Right lobe of liver (tissue), 6 donors: ENCODE measurements around the gene KAT6B. TPM values are rescaled to one million over a fixed set of nuclear protein-coding genes. Genes with fewer than 3 reads are reported as not detected.

Experiments
- ATAC-seq, 4 donors: fragments of 200-7000 bp; cut with Tn5 transposase; one replicate each; pipeline ENCODE4 v1.9.1; 2020; ENCODE audit warnings: mild to moderate bottlenecking in 4 of 4, moderate library complexity in 4 of 4
- DNase-seq, 3 donors: peaks; one replicate each; pipeline ENCODE4 v3.0.0-alpha.2; 2020
- H3K27ac ChIP-seq, 3 donors: fragments of 200-600 bp; one replicate each; pipeline ENCODE4 v1.8.0; 2022
- H3K27me3 ChIP-seq, 2 donors: fragments of 200-600 bp; one replicate each; pipeline ENCODE4 v1.8.0; 2022
- H3K36me3 ChIP-seq, 4 donors: fragments of 200-600 bp; sonication (generic) in 1 of 4; one replicate each; pipeline versions ENCODE4 v1.5.1 to v1.8.0; 2017 to 2022; ENCODE audit warnings: control low read depth in 1 of 4
- H3K4me1 ChIP-seq, 4 donors: fragments of 200-600 bp; sonication (generic) in 1 of 4; one replicate each; pipeline versions ENCODE4 v1.5.1 to v1.8.0; 2017 to 2022; ENCODE audit warnings: control low read depth in 1 of 4
- H3K4me3 ChIP-seq, 3 donors: fragments of 200-600 bp; one replicate each; pipeline ENCODE4 v1.8.0; 2022
- H3K9me3 ChIP-seq, 4 donors: fragments of 200-600 bp; sonication (generic) in 1 of 4; one replicate each; pipeline versions ENCODE4 v1.5.1 to v1.8.0; 2017 to 2022; ENCODE audit warnings: control low read depth in 1 of 4
- POLR2A ChIP-seq: fragments of 450-650 bp; IDR thresholded peaks from one replicate; pipeline ENCODE4 v1.6.1; 2017; ENCODE audit warnings: antibody characterized with exemption, mild to moderate bottlenecking
- WGBS: methylation state at CpG from one replicate; pipeline ENCODE4 v1.1.6; 2018; ENCODE audit warnings: low coverage, low lambda C conversion rate; ENCODE audit not compliant: insufficient coverage; ENCODE audit errors: missing lambda C conversion rate; 5-methylcytosine and 5-hydroxymethylcytosine counted together
- intact Hi-C, 2 donors: fragments of 100-400 bp; cut with DNase I; formaldehyde crosslinking; loops; one replicate each; pipeline versions ENCODE4 v1.11.2 to v1.14.1; 2022
- total RNA-seq, 6 experiments: library from RNA; depleted of rRNA in 2 of 6; stranded (reverse); fragments of >200 nt in 2 of 6; fragmentation: NEBNext Ultra II Directional in 3 of 6; extraction: Animal tissue kit (Norgen Biotek cat#: 25700) in 3 of 6; gene quantifications; one replicate each; pipeline versions ENCODE4 v1.1.0 to v1.2.4, GENCODE V29; 2016 to 2023
- TF ChIP-seq, protein P1 (sequence below), 4 donors: fragments of 200-600 bp in 3 of 4; fragments of 450-650 bp in 1 of 4; IDR thresholded peaks; one replicate each; pipeline versions ENCODE4 v1.5.1 to v1.8.0; 2016 to 2022; ENCODE audit warnings: antibody characterized with exemption in 4 of 4, mild to moderate bottlenecking in 2 of 4
- donor health status: DM: no; HTN: yes; CAD: no.
- donor health status: DM: no; HTN: no; CAD: no.
- donor health status: DM: no; HTN: no; CAD: no.
- donor health status: DM: no; HTN: yes; CAD: no.
- donor health status: DM: no; HTN: yes; CAD: no.

The KAT6B gene
- total RNA-seq, 6 experiments from 2014 or later: 9.2 to 17.1 (median 10.3) TPM

DNA sequence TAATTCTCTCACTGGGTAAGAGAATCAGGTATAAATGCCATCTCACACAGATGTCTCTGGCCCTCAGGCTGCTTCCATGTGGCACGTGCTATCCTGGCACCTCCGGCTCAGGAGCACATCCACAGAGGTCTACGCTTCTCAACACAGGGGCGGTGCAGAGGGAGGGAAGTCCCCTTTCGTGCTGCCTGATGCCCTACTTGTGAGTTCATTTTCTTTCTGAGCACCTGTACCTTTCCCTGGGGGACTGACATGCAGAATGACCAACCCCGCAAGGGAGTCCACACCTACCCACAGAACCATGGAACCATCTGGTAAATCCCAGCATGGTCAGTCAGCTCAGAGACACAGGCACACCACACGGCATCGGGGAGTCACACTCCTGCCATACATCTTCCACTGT, 186.1 kb downstream of the KAT6B start:
- H3K4me1 ChIP-seq: peaks cover 0 to 8% (median 0%) of the 10 kb centered on the region in 4 donors
- no peaks in the 10 kb centered on the region for H3K36me3 ChIP-seq
- H3K27me3 ChIP-seq: no peaks in the 10 kb centered on the region
- ATAC-seq (peak in 1 of 4 donors; percentile 21), DNase-seq (no peak)
- intact Hi-C loops: no loop called here
- TF ChIP-seq, protein P1, sequence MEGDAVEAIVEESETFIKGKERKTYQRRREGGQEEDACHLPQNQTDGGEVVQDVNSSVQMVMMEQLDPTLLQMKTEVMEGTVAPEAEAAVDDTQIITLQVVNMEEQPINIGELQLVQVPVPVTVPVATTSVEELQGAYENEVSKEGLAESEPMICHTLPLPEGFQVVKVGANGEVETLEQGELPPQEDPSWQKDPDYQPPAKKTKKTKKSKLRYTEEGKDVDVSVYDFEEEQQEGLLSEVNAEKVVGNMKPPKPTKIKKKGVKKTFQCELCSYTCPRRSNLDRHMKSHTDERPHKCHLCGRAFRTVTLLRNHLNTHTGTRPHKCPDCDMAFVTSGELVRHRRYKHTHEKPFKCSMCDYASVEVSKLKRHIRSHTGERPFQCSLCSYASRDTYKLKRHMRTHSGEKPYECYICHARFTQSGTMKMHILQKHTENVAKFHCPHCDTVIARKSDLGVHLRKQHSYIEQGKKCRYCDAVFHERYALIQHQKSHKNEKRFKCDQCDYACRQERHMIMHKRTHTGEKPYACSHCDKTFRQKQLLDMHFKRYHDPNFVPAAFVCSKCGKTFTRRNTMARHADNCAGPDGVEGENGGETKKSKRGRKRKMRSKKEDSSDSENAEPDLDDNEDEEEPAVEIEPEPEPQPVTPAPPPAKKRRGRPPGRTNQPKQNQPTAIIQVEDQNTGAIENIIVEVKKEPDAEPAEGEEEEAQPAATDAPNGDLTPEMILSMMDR (IDR thresholded peaks at IDR 0.05): no peak
- TF ChIP-seq POLR2A: no peak
- no peak overlapping the region for H3K4me3 ChIP-seq
- H3K9me3 ChIP-seq: no peaks in the 10 kb centered on the region
- WGBS: 92% methylated on average over 5 of the region's 8 CpGs
- no peak overlapping the region for H3K27ac ChIP-seq

- ATAC-seq: no peak
These were observed 186.6 kb downstream of the KAT6B start for GRCh38 chr10:75013007-75013406.

GRCh38 chr10:75013522-75013921, 187.1 kb downstream of the KAT6B start:
- H3K27ac ChIP-seq: peak overlapping the region in 2 of 3 donors; percentile 35 to 41

More at GRCh38 chr10:75013007-75013406, 186.6 kb downstream of the KAT6B start:
- no peak for DNase-seq
- TF ChIP-seq POLR2A: no peak
- TF ChIP-seq, protein P1 (IDR thresholded peaks at IDR 0.05): no peak
- H3K27ac ChIP-seq: no peak overlapping the region
- intact Hi-C loops: no loop called here
- no peaks in the 10 kb centered on the region for H3K9me3 ChIP-seq
- H3K27me3 ChIP-seq: no peaks in the 10 kb centered on the region
- H3K36me3 ChIP-seq: no peaks in the 10 kb centered on the region
- H3K4me1 ChIP-seq: peaks cover 0 to 8% (median 0%) of the 10 kb centered on the region in 4 donors
- H3K4me3 ChIP-seq: no peak overlapping the region

GRCh38 chr10:75014516-75015230, 188.3 kb downstream of the KAT6B start:
- Histone ChIP-seq H3K4me1 (peaks cover 0 to 13% (median 0%) of the 10 kb centered on the region in 4 donors), H3K27ac (peak overlapping the region in 2 of 3 donors; percentile 2 to 35), H3K9me3 (no peaks in the 10 kb centered on the region), H3K36me3 (no peaks in the 10 kb centered on the region), H3K27me3 (no peaks in the 10 kb centered on the region), H3K4me3 (no peak overlapping the region)
- no peak for DNase-seq
- ATAC-seq: peak in 1 of 4 donors; percentile 34
- no peak for TF ChIP-seq POLR2A
- TF ChIP-seq, protein P1 (IDR thresholded peaks at IDR 0.05): no peak
- 75% methylated on average over 4 of the region's 6 CpGs for WGBS
- intact Hi-C loops: no loop called here

More at GRCh38 chr10:75013522-75013921, 187.1 kb downstream of the KAT6B start:
- ATAC-seq (no peak), DNase-seq (no peak)
- no peaks in the 10 kb centered on the region for H3K36me3 ChIP-seq
- H3K9me3 ChIP-seq: no peaks in the 10 kb centered on the region
- TF ChIP-seq, protein P1 (IDR thresholded peaks at IDR 0.05): no peak
- no peak for TF ChIP-seq POLR2A
- intact Hi-C loops: no loop called here
- H3K4me1 ChIP-seq: peaks cover 0 to 8% (median 0%) of the 10 kb centered on the region in 4 donors
- 82% methylated on average over 2 of the region's 2 CpGs for WGBS
- no peak overlapping the region for H3K4me3 ChIP-seq
- H3K27me3 ChIP-seq: no peaks in the 10 kb centered on the region
